IPS DF 6.9 (cell line): ENCODE results near the gene ABCG1.
"Not testable (repeated sequence)": the region's sequence is repeated elsewhere in the genome, so short reads cannot be mapped to it uniquely, and the experiment has no call there.

Source experiments
- DNase-seq: peaks from one replicate; pipeline ENCODE4 v3.0.0-alpha.2; 2013; ENCODE audit warnings: low read depth, low spot score
- H3K27ac ChIP-seq: one replicate; pipeline ENCODE4 v1.5.1; 2013; ENCODE audit warnings: low read length, control low read depth
- H3K27me3 ChIP-seq: 2 replicates; pipeline ENCODE4 v1.6.1; 2013; ENCODE audit warnings: mild to moderate bottlenecking, low read length; ENCODE audit not compliant: control insufficient read depth, insufficient read depth
- H3K36me3 ChIP-seq: 2 replicates; pipeline ENCODE4 v1.6.1; 2013; ENCODE audit warnings: low read length; ENCODE audit not compliant: control insufficient read depth, insufficient read depth
- H3K4me1 ChIP-seq: 2 replicates; pipeline ENCODE4 v1.6.1; 2013; ENCODE audit warnings: low read length; ENCODE audit not compliant: control insufficient read depth, insufficient read depth
- H3K4me3 ChIP-seq: 2 replicates; pipeline ENCODE4 v1.5.1; 2013; ENCODE audit warnings: mild to moderate bottlenecking, low read length
- H3K9me3 ChIP-seq: 2 replicates; pipeline ENCODE4 v1.6.1; 2013; ENCODE audit warnings: low read length, inconsistent platforms; ENCODE audit not compliant: control insufficient read depth, insufficient read depth
- WGBS: extraction: QIAGEN DNeasy Blood & Tissue Kit; methylation state at CpG from one replicate; pipeline ENCODE4 v1.1.7; 2013; ENCODE audit warnings: mixed read lengths, missing lambda C conversion rate; ENCODE audit not compliant: insufficient read length, insufficient coverage; 5-methylcytosine and 5-hydroxymethylcytosine counted together

ABCG1 gene

GRCh38 chr21:42291751-42292562, 73.0 kb downstream of the ABCG1 start:
- no peak overlapping the region for H3K4me3 ChIP-seq
- WGBS: no CpG with 5 or more reads among the region's 22 CpGs
- no peak overlapping the region for H3K27ac ChIP-seq
- no peaks in the 10 kb centered on the region; the same call in 1 of the 2 replicates for H3K4me1 ChIP-seq
- H3K36me3 ChIP-seq: no peaks in the 10 kb centered on the region
- no peaks in the 10 kb centered on the region for H3K9me3 ChIP-seq
- H3K27me3 ChIP-seq: no peaks in the 10 kb centered on the region
- DNase-seq: no peak

- H3K27me3 ChIP-seq, DNase-seq, H3K4me1 ChIP-seq, H3K9me3 ChIP-seq, H3K4me3 ChIP-seq, H3K36me3 ChIP-seq, H3K27ac ChIP-seq: not testable (repeated sequence)
- WGBS: 100% methylated on average over 3 of the region's 4 CpGs
Measured at GRCh38 chr21:42292563-42293142, 73.7 kb downstream of the ABCG1 start.

- H3K36me3 ChIP-seq: no peaks in the 10 kb centered on the region
- no peaks in the 10 kb centered on the region for H3K9me3 ChIP-seq
- H3K4me1 ChIP-seq: peaks cover 2% of the 10 kb centered on the region
- no peaks in the 10 kb centered on the region for H3K27me3 ChIP-seq
- no peak overlapping the region for H3K27ac ChIP-seq
- 75% methylated on average over 4 of the region's 17 CpGs for WGBS
- no peak for DNase-seq
- H3K4me3 ChIP-seq: no peak overlapping the region
Measured at GRCh38 chr21:42293649-42294272, 74.8 kb downstream of the ABCG1 start.

- no peak for DNase-seq
- H3K9me3 ChIP-seq: no peaks in the 10 kb centered on the region
- peaks cover 2% of the 10 kb centered on the region for H3K4me1 ChIP-seq
- no peaks in the 10 kb centered on the region for H3K27me3 ChIP-seq
- no CpG with 5 or more reads among the region's 22 CpGs for WGBS
- H3K27ac ChIP-seq: no peak overlapping the region
- H3K4me3 ChIP-seq: no peak overlapping the region
- H3K36me3 ChIP-seq: no peaks in the 10 kb centered on the region
Measured at GRCh38 chr21:42294273-42294880, 75.4 kb downstream of the ABCG1 start.

GRCh38 chr21:42295845-42296244, 76.9 kb downstream of the ABCG1 start:
- WGBS: no CpG with 5 or more reads among the region's 15 CpGs

DNA sequence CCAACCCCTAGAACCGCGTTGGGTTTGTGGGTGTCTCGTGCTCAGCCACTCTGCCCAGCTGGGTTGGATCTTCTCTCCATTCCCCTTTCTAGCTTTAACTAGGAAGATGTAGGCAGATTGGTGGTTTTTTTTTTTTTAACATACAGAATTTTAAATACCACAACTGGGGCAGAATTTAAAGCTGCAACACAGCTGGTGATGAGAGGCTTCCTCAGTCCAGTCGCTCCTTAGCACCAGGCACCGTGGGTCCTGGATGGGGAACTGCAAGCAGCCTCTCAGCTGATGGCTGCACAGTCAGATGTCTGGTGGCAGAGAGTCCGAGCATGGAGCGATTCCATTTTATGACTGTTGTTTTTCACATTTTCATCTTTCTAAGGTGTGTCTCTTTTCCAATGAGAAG, 77.6 kb downstream of the ABCG1 start:
- Histone ChIP-seq H3K27me3 (no peaks in the 10 kb centered on the region), H3K9me3 (no peaks in the 10 kb centered on the region), H3K4me3 (no peak overlapping the region), H3K36me3 (no peaks in the 10 kb centered on the region), H3K4me1 (peaks cover 2% of the 10 kb centered on the region), H3K27ac (no peak overlapping the region)
- DNase-seq: no peak
- WGBS: no CpG with 5 or more reads among the region's 7 CpGs

More at GRCh38 chr21:42295845-42296244, 76.9 kb downstream of the ABCG1 start:
- no peak overlapping the region for H3K27ac ChIP-seq
- H3K4me1 ChIP-seq: peaks cover 2% of the 10 kb centered on the region
- no peak overlapping the region for H3K4me3 ChIP-seq
- no peaks in the 10 kb centered on the region for H3K27me3 ChIP-seq
- DNase-seq: no peak
- H3K36me3 ChIP-seq: no peaks in the 10 kb centered on the region
- H3K9me3 ChIP-seq: no peaks in the 10 kb centered on the region

DNA sequence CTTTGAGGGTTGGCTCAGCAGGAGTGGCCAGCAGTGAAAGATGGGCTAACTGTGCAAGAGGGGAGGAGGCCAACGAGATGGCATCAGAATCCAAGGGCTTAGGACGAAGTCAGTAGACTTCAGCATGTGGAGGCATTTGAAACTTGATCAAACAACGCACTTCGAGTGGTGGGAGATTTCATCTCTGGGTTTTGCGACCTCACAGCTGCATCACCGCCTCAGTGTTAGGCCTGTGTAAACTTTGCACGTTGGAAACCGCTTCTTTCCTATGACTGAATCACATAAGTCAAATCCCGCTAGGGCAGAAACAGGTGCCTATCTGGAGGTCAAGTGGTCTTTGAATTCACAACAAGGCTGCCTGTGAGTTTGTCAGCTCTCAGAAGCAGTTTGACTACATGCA, 78.4 kb downstream of the ABCG1 start:
- no peaks in the 10 kb centered on the region for H3K36me3 ChIP-seq
- no peaks in the 10 kb centered on the region for H3K9me3 ChIP-seq
- peaks cover 2% of the 10 kb centered on the region; the same call in 1 of the 2 replicates for H3K4me1 ChIP-seq
- no peaks in the 10 kb centered on the region for H3K27me3 ChIP-seq
- H3K27ac ChIP-seq: no peak overlapping the region
- no peak for DNase-seq
- no CpG with 5 or more reads among the region's 9 CpGs for WGBS
- no peak overlapping the region for H3K4me3 ChIP-seq

DNA sequence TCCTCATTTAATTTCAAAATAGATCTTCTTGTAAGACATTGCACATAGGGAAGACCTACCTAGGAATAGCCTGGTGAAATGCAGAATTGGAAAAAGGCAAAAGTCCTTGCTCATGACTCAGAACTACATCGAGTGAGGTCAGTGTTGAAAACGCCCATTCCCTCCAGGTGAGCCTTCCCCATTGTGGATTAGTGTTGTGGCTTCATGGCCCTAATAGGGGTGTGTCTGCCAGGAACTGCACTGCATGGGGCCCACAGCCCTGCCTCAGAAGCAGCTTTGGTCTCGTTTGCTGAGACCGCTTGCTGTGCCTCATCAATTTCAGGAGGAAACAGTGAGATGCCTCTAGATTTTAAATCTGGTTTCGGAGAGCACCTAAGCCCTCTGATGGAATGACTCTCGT, 79.3 kb downstream of the ABCG1 start:
- H3K27me3 ChIP-seq: no peaks in the 10 kb centered on the region
- no peak overlapping the region for H3K27ac ChIP-seq
- peaks cover 2% of the 10 kb centered on the region; the same call in 1 of the 2 replicates for H3K4me1 ChIP-seq
- no CpG with 5 or more reads among the region's 6 CpGs for WGBS
- no peaks in the 10 kb centered on the region for H3K36me3 ChIP-seq
- no peak for DNase-seq
- no peaks in the 10 kb centered on the region for H3K9me3 ChIP-seq
- no peak overlapping the region for H3K4me3 ChIP-seq

GRCh38 chr21:42298657-42299056, 79.7 kb downstream of the ABCG1 start:
- no peak for DNase-seq
- no peaks in the 10 kb centered on the region for H3K36me3 ChIP-seq
- WGBS: no CpG with 5 or more reads among the region's 5 CpGs
- no peaks in the 10 kb centered on the region for H3K27me3 ChIP-seq
- no peaks in the 10 kb centered on the region for H3K9me3 ChIP-seq
- H3K4me3 ChIP-seq: no peak overlapping the region
- peaks cover 2% of the 10 kb centered on the region; the same call in 1 of the 2 replicates for H3K4me1 ChIP-seq
- no peak overlapping the region for H3K27ac ChIP-seq

- no peaks in the 10 kb centered on the region for H3K27me3 ChIP-seq
- H3K36me3 ChIP-seq: no peaks in the 10 kb centered on the region
- H3K27ac ChIP-seq: no peak overlapping the region
- DNase-seq: no peak
- H3K4me3 ChIP-seq: no peak overlapping the region
- H3K4me1 ChIP-seq: peaks cover 2% of the 10 kb centered on the region; the same call in 1 of the 2 replicates
- no CpG with 5 or more reads among the region's 20 CpGs for WGBS
- no peaks in the 10 kb centered on the region for H3K9me3 ChIP-seq
Measured at GRCh38 chr21:42299324-42300044, 80.5 kb downstream of the ABCG1 start.
